ENCODE measurements around the gene GPR55. TPM values are rescaled to one million over a fixed set of nuclear protein-coding genes. Genes with fewer than 3 reads are reported as not detected.
A peak's percentile ranks its signal among the peaks of the same experiment; 100 is the strongest.

The GPR55 gene
- total and polyA plus RNA-seq, 2 donors (not counting 1 experiment from before 2014, with no cell fraction given) = 3.0 to 4.1 TPM

DNA sequence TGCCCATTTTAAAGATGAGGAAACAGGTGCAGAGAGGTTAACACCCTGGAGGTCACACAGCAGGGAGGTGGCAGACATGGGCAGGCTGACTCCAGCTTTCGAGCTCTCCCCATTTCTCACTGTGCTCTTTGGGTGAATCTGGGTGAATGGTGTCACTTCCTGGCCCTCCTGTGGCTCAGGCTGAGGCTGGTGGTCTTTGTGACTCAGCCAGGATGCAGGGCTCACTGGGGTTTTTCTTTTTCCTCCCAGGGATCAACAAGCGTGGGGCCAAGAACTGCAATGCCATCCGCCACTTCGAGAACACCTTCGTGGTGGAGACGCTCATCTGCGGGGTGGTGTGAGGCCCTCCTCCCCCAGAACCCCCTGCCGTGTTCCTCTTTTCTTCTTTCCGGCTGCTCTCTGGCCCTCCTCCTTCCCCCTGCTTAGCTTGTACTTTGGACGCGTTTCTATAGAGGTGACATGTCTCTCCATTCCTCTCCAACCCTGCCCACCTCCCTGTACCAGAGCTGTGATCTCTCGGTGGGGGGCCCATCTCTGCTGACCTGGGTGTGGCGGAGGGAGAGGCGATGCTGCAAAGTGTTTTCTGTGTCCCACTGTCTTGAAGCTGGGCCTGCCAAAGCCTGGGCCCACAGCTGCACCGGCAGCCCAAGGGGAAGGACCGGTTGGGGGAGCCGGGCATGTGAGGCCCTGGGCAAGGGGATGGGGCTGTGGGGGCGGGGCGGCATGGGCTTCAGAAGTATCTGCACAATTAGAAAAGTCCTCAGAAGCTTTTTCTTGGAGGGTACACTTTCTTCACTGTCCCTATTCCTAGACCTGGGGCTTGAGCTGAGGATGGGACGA, 47.1 kb downstream of the GPR55 start:
- Mint-ChIP-seq H3K4me3 (peak overlapping the region; percentile 74), H3K27ac (peak overlapping the region; percentile 92), H3K9me3 (ENCODE audit: insufficient read depth) (no peaks in the 10 kb centered on the region), H3K27me3 (no peaks in the 10 kb centered on the region), H3K4me1 (peaks cover 53% of the 10 kb centered on the region)
- TF ChIP-seq EZH2 (IDR thresholded peaks at IDR 0.05; ENCODE audit: borderline replicate concordance, insufficient read depth, low read depth, low read length, poor library complexity, severe bottlenecking) = no peak
- TF ChIP-seq, protein P1, sequence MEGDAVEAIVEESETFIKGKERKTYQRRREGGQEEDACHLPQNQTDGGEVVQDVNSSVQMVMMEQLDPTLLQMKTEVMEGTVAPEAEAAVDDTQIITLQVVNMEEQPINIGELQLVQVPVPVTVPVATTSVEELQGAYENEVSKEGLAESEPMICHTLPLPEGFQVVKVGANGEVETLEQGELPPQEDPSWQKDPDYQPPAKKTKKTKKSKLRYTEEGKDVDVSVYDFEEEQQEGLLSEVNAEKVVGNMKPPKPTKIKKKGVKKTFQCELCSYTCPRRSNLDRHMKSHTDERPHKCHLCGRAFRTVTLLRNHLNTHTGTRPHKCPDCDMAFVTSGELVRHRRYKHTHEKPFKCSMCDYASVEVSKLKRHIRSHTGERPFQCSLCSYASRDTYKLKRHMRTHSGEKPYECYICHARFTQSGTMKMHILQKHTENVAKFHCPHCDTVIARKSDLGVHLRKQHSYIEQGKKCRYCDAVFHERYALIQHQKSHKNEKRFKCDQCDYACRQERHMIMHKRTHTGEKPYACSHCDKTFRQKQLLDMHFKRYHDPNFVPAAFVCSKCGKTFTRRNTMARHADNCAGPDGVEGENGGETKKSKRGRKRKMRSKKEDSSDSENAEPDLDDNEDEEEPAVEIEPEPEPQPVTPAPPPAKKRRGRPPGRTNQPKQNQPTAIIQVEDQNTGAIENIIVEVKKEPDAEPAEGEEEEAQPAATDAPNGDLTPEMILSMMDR (IDR thresholded peaks at IDR 0.05) = no peak
- Histone ChIP-seq H3K36me3 (replicated peaks in 1 of 2; ENCODE audit: control extremely low read depth in 1 of 2, control insufficient read depth in 1 of 2, extremely low read depth in 1 of 2, insufficient read depth in 2 of 2, low read length in 1 of 2) (peaks cover 0 to 24% of the 10 kb centered on the region in 2 experiments), H3K27ac (ENCODE audit: low read length in 2 of 2) (peak overlapping the region; percentile 80 to 83), H3K4me2 (replicated peaks; ENCODE audit: low read depth, low read length, poor library complexity, severe bottlenecking) (peak overlapping the region; percentile 74), H3K4me3 (ENCODE audit: control extremely low read depth in 1 of 5, extremely low read depth in 1 of 5, insufficient read depth in 1 of 5, low read depth in 2 of 5, low read length in 4 of 5) (peak overlapping the region in 3 of 5 experiments; percentile 5 to 26 (median 25)), H3K79me2 (ENCODE audit: control insufficient read depth, insufficient read depth, low read length) (peaks cover 16% of the 10 kb centered on the region), H3K9ac (ENCODE audit: low read length) (peak overlapping the region; percentile 22), H3K4me1 (ENCODE audit: control insufficient read depth in 2 of 2, insufficient read depth in 2 of 2, low read length in 2 of 2) (peaks cover 63 to 65% of the 10 kb centered on the region in 2 donors), H3K27me3 (replicated peaks in 1 of 4; ENCODE audit: control extremely low read depth in 1 of 4, control insufficient read depth in 3 of 4, insufficient read depth in 4 of 4, low read length in 3 of 4) (no peaks in the 10 kb centered on the region), H3K9me3 (ENCODE audit: control extremely low read depth in 1 of 3, control insufficient read depth in 2 of 3, insufficient read depth in 1 of 3, low read length in 2 of 3) (peaks cover 0 to 7% (median 0%) of the 10 kb centered on the region in 3 donors), H4K20me1 (ENCODE audit: control insufficient read depth, insufficient read depth, low read length, poor library complexity, severe bottlenecking) (no peaks in the 10 kb centered on the region), H2AFZ (ENCODE audit: insufficient read depth, low read depth, low read length, poor library complexity, severe bottlenecking) (peak overlapping the region; percentile 82)
- intact Hi-C loops (cut with micrococcal nuclease) = loop anchor here (2.0 to 10.0 kb wide), 2 partner anchors 15 to 517 kb away; partner anchors contain the start of gene B3GNT7
- ChIA-PET POLR2A (interaction anchor here (1.0 to 1.7 kb wide), 3 partner anchors 13 to 21 kb away, joined by 3 to 4 read pairs (median 3); partner anchors contain the start of gene ITM2C), CTCF (interaction anchor here (0.6 to 2.3 kb wide), 11 partner anchors 11 to 212 kb away, joined by 3 to 11 read pairs (median 5); partner anchors contain the start of gene ITM2C)
- peak; percentile 43 for ATAC-seq (ENCODE audit: low read depth)
- WGBS (ENCODE audit: insufficient coverage) = 12% methylated on average over 13 of the region's 20 CpGs
- peak; percentile 82 for DNase-seq

Measured in B cell (primary cell).